ENCODE data around the gene EIF3B.
"Not testable (repeated sequence)": the region's sequence is repeated elsewhere in the genome, so short reads cannot be mapped to it uniquely, and the experiment has no call there.

The EIF3B gene

DNA sequence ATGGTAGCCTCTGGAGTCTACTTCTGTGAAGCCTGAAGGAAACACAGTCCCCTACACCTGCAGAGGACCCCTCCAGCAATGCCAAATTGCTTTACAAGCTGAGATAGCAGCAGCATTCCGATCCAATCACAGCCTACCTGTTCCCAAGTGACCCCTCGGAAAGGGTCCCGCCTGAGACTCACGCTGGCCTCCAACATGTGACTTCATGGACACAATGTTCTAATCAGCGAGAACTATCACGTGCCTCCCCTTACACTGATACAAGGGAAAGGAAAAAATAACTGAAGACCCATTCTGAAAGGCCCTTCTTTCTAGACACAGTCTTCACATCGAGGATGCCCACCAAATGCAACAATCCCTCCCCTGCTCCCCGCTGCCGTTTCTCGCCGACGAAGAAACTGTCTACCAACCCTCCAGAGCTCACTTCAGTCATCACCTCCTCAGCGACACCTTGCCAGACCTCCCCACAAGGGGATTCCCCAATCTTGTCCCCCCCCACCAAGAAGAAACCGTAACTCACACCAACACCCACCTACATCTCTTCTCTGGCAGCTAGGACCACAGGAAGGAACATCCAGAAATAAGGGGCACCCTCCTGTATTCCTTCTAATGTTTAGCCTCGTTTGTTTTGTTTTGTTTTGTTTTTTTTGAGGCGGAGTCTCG lies 42.2 kb upstream of the EIF3B start:
- no peak overlapping the region for H3K4me3 ChIP-seq (IDR thresholded peaks at IDR 0.05; ENCODE audit: insufficient read depth, low read depth, low read length)

GRCh38 chr7:2313450-2314208 lies 41.0 kb upstream of the EIF3B start:
- Histone ChIP-seq H4K20me1 (ENCODE audit: insufficient read depth) (no peaks in the 10 kb centered on the region), H3K79me2 (ENCODE audit: insufficient read depth, low read depth) (peaks cover 31% of the 10 kb centered on the region; the same call in 1 of the 2 replicates), H3K27ac (no peak overlapping the region), H3K4me2 (peak overlapping the region; percentile 86), H3K4me1 (ENCODE audit: low read depth, poor library complexity, severe bottlenecking) (peaks cover 7% of the 10 kb centered on the region), H3K27me3 (ENCODE audit: insufficient read depth, low read depth) (no peaks in the 10 kb centered on the region), H2AFZ (ENCODE audit: low read depth) (peak overlapping the region; percentile 82), H3K4me3 (IDR thresholded peaks at IDR 0.05; ENCODE audit: insufficient read depth, low read depth, low read length) (no peak overlapping the region), H3K9ac (peak overlapping the region; percentile 63; the same call in 1 of the 2 replicates), H3K36me3 (ENCODE audit: insufficient read depth) (no peaks in the 10 kb centered on the region)
- no peak for TF ChIP-seq CTCF (conservative IDR thresholded peaks at IDR 0.05; ENCODE audit: low read depth, low read length)

More for the DNA sequence above, 42.2 kb upstream of the EIF3B start:
- no peak for TF ChIP-seq CTCF (conservative IDR thresholded peaks at IDR 0.05; ENCODE audit: low read depth, low read length)
- Histone ChIP-seq H2AFZ (ENCODE audit: low read depth) (no peak overlapping the region), H4K20me1 (ENCODE audit: insufficient read depth) (no peaks in the 10 kb centered on the region), H3K4me2 (no peak overlapping the region), H3K36me3 (ENCODE audit: insufficient read depth) (no peaks in the 10 kb centered on the region), H3K79me2 (ENCODE audit: insufficient read depth, low read depth) (peaks cover 31% of the 10 kb centered on the region; the same call in 1 of the 2 replicates), H3K4me1 (ENCODE audit: low read depth, poor library complexity, severe bottlenecking) (peaks cover 7% of the 10 kb centered on the region), H3K9ac (no peak overlapping the region), H3K27ac (no peak overlapping the region), H3K27me3 (ENCODE audit: insufficient read depth, low read depth) (no peaks in the 10 kb centered on the region)

- H3K36me3 ChIP-seq (ENCODE audit: insufficient read depth), result no peaks in the 10 kb centered on the region
- H3K4me1 ChIP-seq (ENCODE audit: low read depth, poor library complexity, severe bottlenecking), result peaks cover 7% of the 10 kb centered on the region
- H3K27me3 ChIP-seq (ENCODE audit: insufficient read depth, low read depth), result no peaks in the 10 kb centered on the region
- H4K20me1 ChIP-seq (ENCODE audit: insufficient read depth), result no peaks in the 10 kb centered on the region
- no peak within 1 kb of the TSS for H3K27ac ChIP-seq
- no peak within 1 kb of the TSS for H3K4me3 ChIP-seq (IDR thresholded peaks at IDR 0.05; ENCODE audit: insufficient read depth, low read depth, low read length)
- H3K4me2 ChIP-seq, result peak within 1 kb of the TSS; percentile 86
- peak within 1 kb of the TSS; percentile 85 for H2AFZ ChIP-seq (ENCODE audit: low read depth)
- H3K9ac ChIP-seq, result peak within 1 kb of the TSS; percentile 63; the same call in 1 of the 2 replicates
- no peak for TF ChIP-seq CTCF (conservative IDR thresholded peaks at IDR 0.05; ENCODE audit: low read depth, low read length)
- H3K79me2 ChIP-seq (ENCODE audit: insufficient read depth, low read depth), result peaks cover 24% of the 10 kb centered on the region; the same call in 1 of the 2 replicates
Observed at GRCh38 chr7:2314209-2314955, 40.2 kb upstream of the EIF3B start, which contains the start of gene SNX8. Gene SNX8 (minus strand): TSS chr7:2314441. CDS start chr7:2314421, 20 bp downstream.

GRCh38 chr7:2314956-2315530 lies 39.6 kb upstream of the EIF3B start:
- not testable (repeated sequence) for H3K4me1 ChIP-seq (ENCODE audit: low read depth, poor library complexity, severe bottlenecking); H3K4me3 ChIP-seq (IDR thresholded peaks at IDR 0.05; ENCODE audit: insufficient read depth, low read depth, low read length); H3K27ac ChIP-seq; H3K27me3 ChIP-seq (ENCODE audit: insufficient read depth, low read depth); H4K20me1 ChIP-seq (ENCODE audit: insufficient read depth); H3K36me3 ChIP-seq (ENCODE audit: insufficient read depth); H3K9ac ChIP-seq
- Histone ChIP-seq H3K4me2 (peak overlapping the region; percentile 76), H3K79me2 (ENCODE audit: insufficient read depth, low read depth) (peaks cover 18% of the 10 kb centered on the region; the same call in 1 of the 2 replicates), H2AFZ (ENCODE audit: low read depth) (peak overlapping the region; percentile 85)

Data from KMS-11 (cell line).